Left ventricle myocardium inferior (tissue), 1 donor: Measurements from ENCODE around the gene TNFAIP8L2. TPM values are rescaled to one million over a fixed set of nuclear protein-coding genes. Genes with fewer than 3 reads are reported as not detected.
A peak's percentile ranks its signal among the peaks of the same experiment; 100 is the strongest.

ENCODE experiments used
- DNase-seq: peaks from one replicate; pipeline ENCODE4 v3.0.0-alpha.2; 2020
- H3K27ac ChIP-seq: fragments of 200-600 bp; replicated peaks from 2 replicates; pipeline ENCODE4 v1.8.0; 2021
- H3K27me3 ChIP-seq: fragments of 200-600 bp; 2 replicates; pipeline ENCODE4 v1.8.0; 2021; ENCODE audit warnings: low read depth
- H3K36me3 ChIP-seq: fragments of 200-600 bp; 2 replicates; pipeline ENCODE4 v1.8.0; 2021
- H3K4me1 ChIP-seq: fragments of 200-600 bp; 2 replicates; pipeline ENCODE4 v1.8.0; 2021
- H3K4me3 ChIP-seq: fragments of 200-600 bp; 2 replicates; pipeline ENCODE4 v1.8.0; 2021; ENCODE audit warnings: mild to moderate bottlenecking, moderate library complexity
- H3K9me3 ChIP-seq: fragments of 200-600 bp; replicated peaks from 2 replicates; pipeline ENCODE4 v1.8.0; 2021
- CTCF ChIP-seq: fragments of 200-600 bp; IDR thresholded peaks from 2 replicates; pipeline ENCODE4 v1.8.0; 2021; ENCODE audit warnings: antibody characterized with exemption, mild to moderate bottlenecking, borderline replicate concordance
- intact Hi-C: fragments of 100-400 bp; cut with micrococcal nuclease; formaldehyde crosslinking; loops from one replicate; pipeline ENCODE4 v1.11.0; 2022
- total RNA-seq: library from RNA; stranded (reverse); fragmentation: NEBNext Ultra II Directional; extraction: Animal tissue kit (Norgen Biotek cat#: 25700); gene quantifications from one replicate; pipeline ENCODE4 v1.2.1, GENCODE V29; 2021
- donor health status: DM: no; HTN: yes; CAD: no; lungs with severe emphysema.

TNFAIP8L2 gene
- total RNA-seq, 1 donor from 2014 or later, result 0.88 TPM

- Histone ChIP-seq H3K4me1 (peaks cover 22% of the 10 kb centered on the region), H3K9me3 (no peaks in the 10 kb centered on the region), H3K27me3 (no peaks in the 10 kb centered on the region), H3K36me3 (peaks cover 16% of the 10 kb centered on the region), H3K27ac (no peak overlapping the region), H3K4me3 (no peak overlapping the region)
- DNase-seq, result no peak
- no peak for TF ChIP-seq CTCF
- intact Hi-C loops, result no loop called here
These were observed 27.6 kb upstream of the TNFAIP8L2 start for GRCh38 chr1:151128800-151129199.

- Histone ChIP-seq H3K4me3 (peak overlapping the region; percentile 61), H3K27me3 (no peaks in the 10 kb centered on the region), H3K27ac (peak overlapping the region; percentile 61), H3K36me3 (peaks cover 39% of the 10 kb centered on the region), H3K9me3 (no peaks in the 10 kb centered on the region), H3K4me1 (peaks cover 22% of the 10 kb centered on the region)
- intact Hi-C loops, result no loop called here
- DNase-seq, result peak; percentile 85
- TF ChIP-seq CTCF, result peak; percentile 21
These were observed 25.4 kb upstream of the TNFAIP8L2 start for GRCh38 chr1:151130987-151131586.

- H3K9me3 ChIP-seq, result no peaks in the 10 kb centered on the region
- DNase-seq, result no peak
- no peak for TF ChIP-seq CTCF
- H3K4me1 ChIP-seq, result peaks cover 22% of the 10 kb centered on the region
- H3K27ac ChIP-seq, result peak overlapping the region; percentile 61
- H3K27me3 ChIP-seq, result no peaks in the 10 kb centered on the region
- peak overlapping the region; percentile 61 for H3K4me3 ChIP-seq
- H3K36me3 ChIP-seq, result peaks cover 46% of the 10 kb centered on the region
- intact Hi-C loops, result no loop called here
These were observed 24.6 kb upstream of the TNFAIP8L2 start for GRCh38 chr1:151131701-151132334.

GRCh38 chr1:151132335-151133017 is 24.0 kb upstream of the TNFAIP8L2 start:
- intact Hi-C loops, result no loop called here
- Histone ChIP-seq H3K36me3 (peaks cover 53% of the 10 kb centered on the region), H3K4me1 (peaks cover 22% of the 10 kb centered on the region), H3K27ac (peak overlapping the region; percentile 61), H3K9me3 (no peaks in the 10 kb centered on the region), H3K4me3 (peak overlapping the region; percentile 61), H3K27me3 (no peaks in the 10 kb centered on the region)
- no peak for TF ChIP-seq CTCF
- DNase-seq, result no peak

GRCh38 chr1:151133018-151133806 is 23.2 kb upstream of the TNFAIP8L2 start:
- no peak overlapping the region for H3K4me3 ChIP-seq
- intact Hi-C loops, result no loop called here
- no peak overlapping the region for H3K27ac ChIP-seq
- H3K9me3 ChIP-seq, result no peaks in the 10 kb centered on the region
- no peak for TF ChIP-seq CTCF
- H3K4me1 ChIP-seq, result peaks cover 22% of the 10 kb centered on the region
- no peak for DNase-seq
- no peaks in the 10 kb centered on the region for H3K27me3 ChIP-seq
- peaks cover 60% of the 10 kb centered on the region for H3K36me3 ChIP-seq
